ENCODE measurements around the gene B3GNT5. TPM values are rescaled to one million over a fixed set of nuclear protein-coding genes. Genes with fewer than 3 reads are reported as not detected.

The B3GNT5 gene
- polyA plus RNA-seq, 4 donors = 22.5 to 31.3 (median 25.5) TPM

- no peak for DNase-seq (ENCODE audit: low read depth in 4 of 4, low spot score in 3 of 4)
These were observed 11.2 kb downstream of the B3GNT5 start for GRCh38 chr3:183264268-183264667.

GRCh38 chr3:183265157-183265642 lies 12.1 kb downstream of the B3GNT5 start:
- DNase-seq (ENCODE audit: low read depth in 4 of 4, low spot score in 3 of 4) = no peak

GRCh38 chr3:183265834-183266417 lies 12.9 kb downstream of the B3GNT5 start:
- DNase-seq (ENCODE audit: low read depth in 4 of 4, low spot score in 3 of 4) = no peak

GRCh38 chr3:183266454-183266853 lies 13.4 kb downstream of the B3GNT5 start:
- DNase-seq (ENCODE audit: low read depth in 4 of 4, low spot score in 3 of 4) = no peak

- no peak for DNase-seq (ENCODE audit: low read depth in 4 of 4, low spot score in 3 of 4)
These were observed 14.1 kb downstream of the B3GNT5 start for GRCh38 chr3:183267140-183267539.

GRCh38 chr3:183268366-183268765 lies 15.3 kb downstream of the B3GNT5 start:
- no peak for DNase-seq (ENCODE audit: low read depth in 4 of 4, low spot score in 3 of 4)

GRCh38 chr3:183269345-183269744 lies 16.3 kb downstream of the B3GNT5 start:
- no peak for DNase-seq (ENCODE audit: low read depth in 4 of 4, low spot score in 3 of 4)

- no peak for DNase-seq (ENCODE audit: low read depth in 4 of 4, low spot score in 3 of 4)
These were observed 17.3 kb downstream of the B3GNT5 start for GRCh38 chr3:183270344-183270743.

- DNase-seq (ENCODE audit: low read depth in 4 of 4, low spot score in 3 of 4) = no peak
These were observed 19.1 kb downstream of the B3GNT5 start for GRCh38 chr3:183272142-183272541.

- no peak for DNase-seq (ENCODE audit: low read depth in 4 of 4, low spot score in 3 of 4)
These were observed 19.7 kb downstream of the B3GNT5 start for GRCh38 chr3:183272791-183273190.

GRCh38 chr3:183274609-183275008 lies 21.6 kb downstream of the B3GNT5 start:
- DNase-seq (ENCODE audit: low read depth in 4 of 4, low spot score in 3 of 4) = no peak

GRCh38 chr3:183275418-183275817 lies 22.4 kb downstream of the B3GNT5 start:
- peak in 1 of 4 donors; percentile 53 for DNase-seq (ENCODE audit: low read depth in 4 of 4, low spot score in 3 of 4)

- no peak for DNase-seq (ENCODE audit: low read depth in 4 of 4, low spot score in 3 of 4)
These were observed 22.9 kb downstream of the B3GNT5 start for GRCh38 chr3:183275937-183276336.

- no peak for DNase-seq (ENCODE audit: low read depth in 4 of 4, low spot score in 3 of 4)
These were observed 24.2 kb downstream of the B3GNT5 start for GRCh38 chr3:183277260-183277659.

GRCh38 chr3:183278479-183279088 lies 25.5 kb downstream of the B3GNT5 start:
- no peak for DNase-seq (ENCODE audit: low read depth in 4 of 4, low spot score in 3 of 4)

GRCh38 chr3:183279371-183279770 lies 26.3 kb downstream of the B3GNT5 start:
- DNase-seq (ENCODE audit: low read depth in 4 of 4, low spot score in 3 of 4) = no peak

- DNase-seq (ENCODE audit: low read depth in 4 of 4, low spot score in 3 of 4) = no peak
These were observed 28.2 kb downstream of the B3GNT5 start for GRCh38 chr3:183281126-183281797.

GRCh38 chr3:183283886-183284285 lies 30.8 kb downstream of the B3GNT5 start:
- no peak for DNase-seq (ENCODE audit: low read depth in 4 of 4, low spot score in 3 of 4)

- DNase-seq (ENCODE audit: low read depth in 4 of 4, low spot score in 3 of 4) = no peak
These were observed 31.5 kb downstream of the B3GNT5 start for GRCh38 chr3:183284570-183284969.

GRCh38 chr3:183285318-183285717 lies 32.3 kb downstream of the B3GNT5 start:
- no peak for DNase-seq (ENCODE audit: low read depth in 4 of 4, low spot score in 3 of 4)

GRCh38 chr3:183285828-183286457 lies 32.9 kb downstream of the B3GNT5 start:
- no peak for DNase-seq (ENCODE audit: low read depth in 4 of 4, low spot score in 3 of 4)

Measured in left renal pelvis (tissue), 4 donors.